Transverse colon (tissue), 4 donors: ENCODE results near the gene VPS18. TPM values are rescaled to one million over a fixed set of nuclear protein-coding genes. Genes with fewer than 3 reads are reported as not detected.

Experiments
- DNase-seq: peaks from one replicate; pipeline ENCODE4 v3.0.0-alpha.2; 2019
- H3K27ac ChIP-seq, 4 donors: fragments of 200-600 bp; sonication (generic); 2 replicates each; pipeline ENCODE4 v1.5.1; 2016 to 2018; ENCODE audit warnings: inconsistent platforms in 4 of 4
- H3K27me3 ChIP-seq: fragments of 200-600 bp; sonication (generic); 2 replicates; pipeline ENCODE4 v1.5.1; 2017; ENCODE audit warnings: inconsistent platforms
- H3K36me3 ChIP-seq, 4 donors: fragments of 200-600 bp; sonication (generic); 2 replicates each; pipeline ENCODE4 v1.5.1; 2017 to 2019; ENCODE audit warnings: inconsistent platforms in 4 of 4
- H3K4me1 ChIP-seq, 4 donors: fragments of 200-600 bp; sonication (generic); 2 replicates each; pipeline ENCODE4 v1.5.1; 2017 to 2020; ENCODE audit warnings: inconsistent platforms in 4 of 4
- H3K4me3 ChIP-seq, 4 donors: fragments of 200-600 bp; sonication (generic); 1 replicate in 1 of 4; 2 replicates in 3 of 4; pipeline versions ENCODE4 v1.5.1 to v1.6.1; 2017 to 2019; ENCODE audit warnings: inconsistent platforms in 4 of 4
- H3K9me3 ChIP-seq, 2 donors: fragments of 200-600 bp; sonication (generic); 2 replicates each; pipeline ENCODE4 v1.5.1; 2017 to 2019; ENCODE audit warnings: inconsistent platforms in 2 of 2
- CTCF ChIP-seq, 5 experiments: fragments of 200-600 bp in 3 of 5; fragments of 450-650 bp in 2 of 5; sonication (generic) in 3 of 5; IDR thresholded peaks; 1 replicate in 2 of 5; 2 replicates in 3 of 5; pipeline ENCODE4 v1.5.1; 2016 to 2017; ENCODE audit warnings: antibody characterized with exemption in 5 of 5, inconsistent platforms in 3 of 5, mild to moderate bottlenecking in 2 of 5, moderate library complexity in 1 of 5
- EP300 ChIP-seq: sonication (generic); formaldehyde crosslinking; IDR thresholded peaks from one replicate; pipeline ENCODE4 v1.6.1; 2017; ENCODE audit warnings: antibody characterized with exemption, low read depth
- POLR2A ChIP-seq: fragments of 450-650 bp; IDR thresholded peaks from one replicate; pipeline ENCODE4 v1.6.1; 2016; ENCODE audit warnings: antibody characterized with exemption, mild to moderate bottlenecking, moderate library complexity
- POLR2AphosphoS5 ChIP-seq, 3 donors: sonication (generic); formaldehyde crosslinking; IDR thresholded peaks; one replicate each; pipeline ENCODE4 v1.6.1; 2016; ENCODE audit warnings: antibody characterized with exemption in 3 of 3
- WGBS, 2 donors: methylation state at CpG; one replicate each; pipeline ENCODE4 v1.1.5; 2018; ENCODE audit warnings: low coverage in 1 of 2; 5-methylcytosine and 5-hydroxymethylcytosine counted together
- in situ Hi-C, 4 donors: fragments of 200-750 bp; cut with MboI; loops; one replicate each; pipeline versions ENCODE4 v1.15.0 to v1.15.1; 2017; ENCODE audit warnings: low sequenced_read_pairs in 3 of 4, low pct_ligation_motif_present in 1 of 4, low pct_unique_long_range_greater_than_20kb in 1 of 4
- intact Hi-C: fragments of 100-400 bp; cut with DNase I; formaldehyde crosslinking; loops from one replicate; pipeline ENCODE4 v1.15.1; 2023; ENCODE audit warnings: low total_unique reads
- total RNA-seq, 4 donors: library from RNA; depleted of rRNA; stranded (reverse); fragments of >200 nt; gene quantifications; one replicate each; pipeline ENCODE4 v1.1.0, GENCODE V29; 2016

Gene VPS18
- total RNA-seq, 4 donors from 2014 or later = 18.3 to 58.7 (median 21.0) TPM

GRCh38 chr15:40894681-40895448 is 615 bp downstream of the VPS18 start:
- peaks cover 0 to 14% (median 3%) of the 10 kb centered on the region in 4 donors for H3K36me3 ChIP-seq
- 2 to 3% methylated on average over 4 to 33 of the region's 33 CpGs for WGBS, 2 donors
- peak overlapping the region; percentile 90 to 98 (median 92) for H3K27ac ChIP-seq
- peaks cover 6 to 35% (median 21%) of the 10 kb centered on the region in 4 donors for H3K4me1 ChIP-seq
- no peaks in the 10 kb centered on the region for H3K9me3 ChIP-seq
- DNase-seq = peak; percentile 53
- in situ Hi-C loops = loop anchor here (5.0 to 25.0 kb wide), 2 partner anchors 38 to 208 kb away; partner anchors contain the start of gene RAD51 (in 3 of the 4)
- no peaks in the 10 kb centered on the region for H3K27me3 ChIP-seq
- H3K4me3 ChIP-seq = peak overlapping the region; percentile 70 to 89 (median 78)
- TF ChIP-seq CTCF (IDR thresholded peaks at IDR 0.05) = peak; percentile 35 to 95 (median 60)
- TF ChIP-seq POLR2A = no peak
- intact Hi-C loops = no loop called here

GRCh38 chr15:40899536-40900207 is 5.4 kb downstream of the VPS18 start:
- no peak for TF ChIP-seq CTCF (IDR thresholded peaks at IDR 0.05)
- TF ChIP-seq EP300 = no peak
- TF ChIP-seq POLR2A = no peak
- TF ChIP-seq POLR2AphosphoS5 (IDR thresholded peaks at IDR 0.05) = no peak
- Histone ChIP-seq H3K4me1 (peaks cover 0 to 24% (median 13%) of the 10 kb centered on the region in 4 donors), H3K27me3 (no peaks in the 10 kb centered on the region), H3K4me3 (no peak overlapping the region), H3K9me3 (no peaks in the 10 kb centered on the region), H3K27ac (no peak overlapping the region), H3K36me3 (peaks cover 0 to 23% (median 6%) of the 10 kb centered on the region in 4 donors)
- no peak for DNase-seq
- WGBS, 2 donors = 85 to 93% methylated on average over 7 to 24 of the region's 33 CpGs
- intact Hi-C loops (loop anchor here (5.0 kb wide), 2 partner anchors 123 to 283 kb away; no protein-coding TSS in a partner anchor), in situ Hi-C loops (loop anchor here (10.0 to 25.0 kb wide), 4 partner anchors 113 to 285 kb away; partner anchors contain the start of gene RAD51 (in 3 of the 4))

- no peak overlapping the region for H3K4me3 ChIP-seq
- no peak for TF ChIP-seq POLR2A
- no peak for TF ChIP-seq POLR2AphosphoS5 (IDR thresholded peaks at IDR 0.05)
- no peak for TF ChIP-seq EP300
- no peak for TF ChIP-seq CTCF (IDR thresholded peaks at IDR 0.05)
- intact Hi-C loops = loop anchor here (5.0 kb wide), 2 partner anchors 122 to 282 kb away; no protein-coding TSS in a partner anchor
- H3K27me3 ChIP-seq = no peaks in the 10 kb centered on the region
- in situ Hi-C loops = loop anchor here (10.0 to 25.0 kb wide), 3 partner anchors 112 to 284 kb away; no protein-coding TSS in a partner anchor
- DNase-seq = no peak
- 94% methylated on average over 36 of the region's 36 CpGs; no CpG with 5 or more reads in 1 of the 2 donors for WGBS, 2 donors
- H3K27ac ChIP-seq = no peak overlapping the region
- no peaks in the 10 kb centered on the region for H3K9me3 ChIP-seq
- H3K36me3 ChIP-seq = peaks cover 0 to 23% (median 6%) of the 10 kb centered on the region in 4 donors
- H3K4me1 ChIP-seq = peaks cover 0 to 22% (median 7%) of the 10 kb centered on the region in 4 donors
Measured at GRCh38 chr15:40900256-40901052, 6.2 kb downstream of the VPS18 start.
